Measurements from ENCODE around the gene RAD1. TPM values are rescaled to one million over a fixed set of nuclear protein-coding genes. Genes with fewer than 3 reads are reported as not detected.

The RAD1 gene
- polyA plus RNA-seq, 1 donor, result 28.8 TPM

Other genes with a start within 250 kb of the RAD1 start
- gene TTC23L, start 76.3 kb downstream of the RAD1 start, polyA plus RNA-seq, result 1.1 TPM
- gene BRIX1, start 207 bp upstream of the RAD1 start, polyA plus RNA-seq, result 34.2 TPM
- 44.5 TPM for gene DNAJC21, start 14.1 kb upstream of the RAD1 start, polyA plus RNA-seq
- gene AGXT2, start 132.4 kb upstream of the RAD1 start, polyA plus RNA-seq, result 33.8 TPM